ENCODE data around the gene IPP.

Gene IPP

GRCh38 chr1:45750298-45751038, at the start of gene IPP:
Gene IPP (minus strand): TSS chr1:45750653. CDS start chr1:45746411, 4,242 bp downstream.
- TF ChIP-seq Cebpa-rat (IDR thresholded peaks at IDR 0.05), result no peak
- Histone ChIP-seq H3K27ac (peak within 1 kb of the TSS; percentile 92 to 99 (median 97)), H3K4me1 (peaks cover 12 to 23% (median 19%) of the 10 kb centered on the region in 10 experiments), H3K4me2 (peak within 1 kb of the TSS; percentile 82 to 92 (median 86)), H3K9ac (peak within 1 kb of the TSS; percentile 87 to 97 (median 90)), H3K27me3 (no peaks in the 10 kb centered on the region), H3K9me3 (replicated peaks in 1 of 11) (peaks cover 30 to 35% (median 33%) of the 10 kb centered on the region in 11 experiments), H3K4me3 (peak within 1 kb of the TSS; percentile 51 to 67 (median 58)), H3K36me3 (peaks cover 0 to 11% (median 0%) of the 10 kb centered on the region in 11 experiments; a peak in 2 of 22 replicates), H4K20me1 (no peaks in the 10 kb centered on the region)

- Histone ChIP-seq H3K36me3 (no peaks in the 10 kb centered on the region), H4K20me1 (no peaks in the 10 kb centered on the region), H3K9me3 (replicated peaks in 1 of 11) (no peaks in the 10 kb centered on the region), H3K4me1 (peaks cover 16 to 34% (median 27%) of the 10 kb centered on the region in 10 experiments), H3K27me3 (no peaks in the 10 kb centered on the region), H3K9ac (no peak overlapping the region), H3K27ac (no peak overlapping the region), H3K4me3 (no peak overlapping the region), H3K4me2 (no peak overlapping the region)
- no peak for TF ChIP-seq Cebpa-rat (IDR thresholded peaks at IDR 0.05)
Measured at GRCh38 chr1:45796946-45797345, 46.5 kb upstream of the IPP start.

- Histone ChIP-seq H4K20me1 (no peaks in the 10 kb centered on the region), H3K4me2 (no peak overlapping the region), H3K9me3 (replicated peaks in 1 of 11) (no peaks in the 10 kb centered on the region), H3K27me3 (no peaks in the 10 kb centered on the region), H3K4me1 (peaks cover 16 to 32% (median 26%) of the 10 kb centered on the region in 10 experiments), H3K9ac (no peak overlapping the region), H3K27ac (no peak overlapping the region), H3K36me3 (no peaks in the 10 kb centered on the region), H3K4me3 (no peak overlapping the region)
- no peak for TF ChIP-seq Cebpa-rat (IDR thresholded peaks at IDR 0.05)
Measured at GRCh38 chr1:45796381-45796780, 45.9 kb upstream of the IPP start.

GRCh38 chr1:45793942-45794604, 43.6 kb upstream of the IPP start:
- H3K27me3 ChIP-seq, result no peaks in the 10 kb centered on the region
- H3K36me3 ChIP-seq, result no peaks in the 10 kb centered on the region
- no peak for TF ChIP-seq Cebpa-rat (IDR thresholded peaks at IDR 0.05)
- no peaks in the 10 kb centered on the region for H3K9me3 ChIP-seq (replicated peaks in 1 of 11)
- H3K27ac ChIP-seq, result peak overlapping the region in 3 of 11 experiments; percentile 16 to 52 (median 40); a peak in 5 of 22 replicates
- H3K9ac ChIP-seq, result peak overlapping the region in 8 of 11 experiments; percentile 12 to 67 (median 59); a peak in 13 of 22 replicates
- H3K4me1 ChIP-seq, result peaks cover 16 to 33% (median 28%) of the 10 kb centered on the region in 10 experiments
- H4K20me1 ChIP-seq, result no peaks in the 10 kb centered on the region
- H3K4me3 ChIP-seq, result peak overlapping the region in 8 of 10 experiments; percentile 35 to 59 (median 47); a peak in 16 of 20 replicates
- peak overlapping the region; percentile 73 to 94 (median 85) for H3K4me2 ChIP-seq

GRCh38 chr1:45792744-45793143, 42.3 kb upstream of the IPP start:
- Histone ChIP-seq H4K20me1 (no peaks in the 10 kb centered on the region), H3K4me1 (peaks cover 29 to 46% (median 40%) of the 10 kb centered on the region in 10 experiments), H3K4me2 (peak overlapping the region in 10 of 11 experiments; percentile 45 to 94 (median 78); a peak in 19 of 22 replicates), H3K36me3 (no peaks in the 10 kb centered on the region), H3K9me3 (replicated peaks in 1 of 11) (no peaks in the 10 kb centered on the region), H3K9ac (no peak overlapping the region), H3K27me3 (no peaks in the 10 kb centered on the region), H3K27ac (no peak overlapping the region), H3K4me3 (no peak overlapping the region)
- TF ChIP-seq Cebpa-rat (IDR thresholded peaks at IDR 0.05), result no peak

GRCh38 chr1:45789601-45790000, 39.1 kb upstream of the IPP start:
- no peak overlapping the region for H3K27ac ChIP-seq
- H3K27me3 ChIP-seq, result peaks cover 0 to 6% (median 0%) of the 10 kb centered on the region in 11 experiments; a peak in 2 of 22 replicates
- H3K4me2 ChIP-seq, result no peak overlapping the region
- no peaks in the 10 kb centered on the region for H4K20me1 ChIP-seq
- no peak for TF ChIP-seq Cebpa-rat (IDR thresholded peaks at IDR 0.05)
- H3K4me3 ChIP-seq, result no peak overlapping the region
- no peaks in the 10 kb centered on the region for H3K9me3 ChIP-seq (replicated peaks in 1 of 11)
- H3K9ac ChIP-seq, result no peak overlapping the region
- no peaks in the 10 kb centered on the region for H3K36me3 ChIP-seq
- peaks cover 60 to 71% (median 64%) of the 10 kb centered on the region in 10 experiments for H3K4me1 ChIP-seq

GRCh38 chr1:45787905-45788304, 37.5 kb upstream of the IPP start:
- peaks cover 46 to 55% (median 49%) of the 10 kb centered on the region in 10 experiments for H3K4me1 ChIP-seq
- no peaks in the 10 kb centered on the region for H3K36me3 ChIP-seq
- H3K27me3 ChIP-seq, result peaks cover 0 to 6% (median 0%) of the 10 kb centered on the region in 11 experiments; a peak in 2 of 22 replicates
- TF ChIP-seq Cebpa-rat (IDR thresholded peaks at IDR 0.05), result no peak
- H3K4me3 ChIP-seq, result no peak overlapping the region
- no peaks in the 10 kb centered on the region for H4K20me1 ChIP-seq
- no peak overlapping the region for H3K27ac ChIP-seq
- H3K9me3 ChIP-seq (replicated peaks in 1 of 11), result no peaks in the 10 kb centered on the region
- peak overlapping the region; percentile 75 to 90 (median 85) for H3K4me2 ChIP-seq
- no peak overlapping the region for H3K9ac ChIP-seq

- no peak overlapping the region for H3K27ac ChIP-seq
- H3K9ac ChIP-seq, result no peak overlapping the region
- H3K4me3 ChIP-seq, result 0 out of 20 replicates have a peak overlapping the region, but pooled peaks of 1 of the 10 experiments have one; percentile 24
- no peaks in the 10 kb centered on the region for H3K9me3 ChIP-seq (replicated peaks in 1 of 11)
- H3K4me2 ChIP-seq, result peak overlapping the region; percentile 75 to 87 (median 80)
- H3K4me1 ChIP-seq, result peaks cover 42 to 52% (median 46%) of the 10 kb centered on the region in 10 experiments
- H3K36me3 ChIP-seq, result no peaks in the 10 kb centered on the region
- H4K20me1 ChIP-seq, result no peaks in the 10 kb centered on the region
- TF ChIP-seq Cebpa-rat (IDR thresholded peaks at IDR 0.05), result no peak
- H3K27me3 ChIP-seq, result peaks cover 0 to 6% (median 0%) of the 10 kb centered on the region in 11 experiments; a peak in 2 of 22 replicates
Measured at GRCh38 chr1:45785583-45785982, 35.1 kb upstream of the IPP start.

- no peaks in the 10 kb centered on the region for H3K4me1 ChIP-seq
Measured at GRCh38 chr1:45775794-45776193, 25.3 kb upstream of the IPP start.

More at GRCh38 chr1:45775794-45776193, 25.3 kb upstream of the IPP start:
- H3K9me3 ChIP-seq (replicated peaks in 1 of 11), result no peaks in the 10 kb centered on the region
- H3K4me2 ChIP-seq, result no peak overlapping the region
- H3K9ac ChIP-seq, result no peak overlapping the region
- no peaks in the 10 kb centered on the region; a peak in 1 of 22 replicates for H4K20me1 ChIP-seq
- H3K27ac ChIP-seq, result no peak overlapping the region
- H3K4me3 ChIP-seq, result no peak overlapping the region
- H3K36me3 ChIP-seq, result no peaks in the 10 kb centered on the region
- H3K27me3 ChIP-seq, result no peaks in the 10 kb centered on the region
- TF ChIP-seq Cebpa-rat (IDR thresholded peaks at IDR 0.05), result no peak
